CD4-positive, alpha-beta T cell (primary cell): Measurements from ENCODE around the gene SUMO4. TPM values are rescaled to one million over a fixed set of nuclear protein-coding genes. Genes with fewer than 3 reads are reported as not detected.
"Not testable (repeated sequence)": the region's sequence is repeated elsewhere in the genome, so short reads cannot be mapped to it uniquely, and the experiment has no call there.

Source experiments
- ATAC-seq: fragments of 200-7000 bp; cut with Tn5 transposase; one replicate; pipeline ENCODE4 v1.10.0; 2022; ENCODE audit warnings: mild to moderate bottlenecking; ENCODE audit not compliant: poor library complexity
- CTCF ChIA-PET: fragments of 350-600 bp; sonication (Branson Sonifier 250); formaldehyde crosslinking; loops from one replicate; lab custom pipeline; 2021; ENCODE audit warnings: antibody characterized with exemption, inconsistent platforms; lab: Charles Lee
- POLR2A ChIA-PET: fragments of 350-600 bp; sonication (Branson Sonifier 250); formaldehyde crosslinking; loops from one replicate; lab custom pipeline; 2021; ENCODE audit warnings: antibody characterized with exemption, inconsistent platforms; lab: Charles Lee
- DNase-seq, 14 experiments: peaks; one replicate each; pipeline ENCODE4 v3.0.0-alpha.2; 2013 to 2020; ENCODE audit warnings: mixed read lengths in 2 of 14
- H3K27ac ChIP-seq, 2 donors: one replicate each; pipeline versions ENCODE4 v1.5.1 to v1.7.0; 2013; ENCODE audit warnings: low read length in 2 of 2, low read depth in 1 of 2, mild to moderate bottlenecking in 1 of 2
- H3K27me3 ChIP-seq, 2 experiments: 1 replicate in 1 of 2; 2 replicates in 1 of 2; pipeline versions ENCODE4 v1.6.1 to v1.7.0; 2013; ENCODE audit warnings: low read length in 2 of 2, control low read depth in 1 of 2, mild to moderate bottlenecking in 1 of 2, moderate library complexity in 1 of 2; ENCODE audit not compliant: insufficient read depth in 2 of 2, control insufficient read depth in 1 of 2
- H3K36me3 ChIP-seq: one replicate; pipeline ENCODE4 v1.6.1; 2013; ENCODE audit warnings: low read length, control low read depth; ENCODE audit not compliant: insufficient read depth
- H3K4me1 ChIP-seq: one replicate; pipeline ENCODE4 v1.6.1; 2013; ENCODE audit warnings: low read length, control low read depth; ENCODE audit not compliant: insufficient read depth
- H3K4me3 ChIP-seq: one replicate; pipeline ENCODE4 v1.5.1; 2013; ENCODE audit warnings: mild to moderate bottlenecking, low read length, moderate library complexity
- H3K9me3 ChIP-seq, 2 experiments: 1 replicate in 1 of 2; 2 replicates in 1 of 2; pipeline versions ENCODE4 v1.6.1 to v1.7.0; 2013; ENCODE audit warnings: low read length in 2 of 2, mild to moderate bottlenecking in 2 of 2, control low read depth in 1 of 2, moderate library complexity in 1 of 2; ENCODE audit not compliant: control insufficient read depth in 1 of 2, insufficient read depth in 1 of 2
- H3K27ac Mint-ChIP-seq: one replicate; pipeline ENCODE4 v1.8.0; 2020; ENCODE audit warnings: mixed read lengths
- H3K27me3 Mint-ChIP-seq: one replicate; pipeline ENCODE4 v1.8.0; 2021; ENCODE audit warnings: mixed read lengths
- H3K36me3 Mint-ChIP-seq: one replicate; pipeline ENCODE4 v1.8.0; 2021; ENCODE audit warnings: low read depth, mixed read lengths
- H3K4me1 Mint-ChIP-seq: one replicate; pipeline ENCODE4 v1.8.0; 2021; ENCODE audit warnings: low read depth, mixed read lengths
- H3K4me3 Mint-ChIP-seq: one replicate; pipeline ENCODE4 v1.8.0; 2020; ENCODE audit warnings: mild to moderate bottlenecking, mixed read lengths
- H3K9me3 Mint-ChIP-seq: one replicate; pipeline ENCODE4 v1.8.0; 2020; ENCODE audit warnings: mixed read lengths
- intact Hi-C, 2 experiments: fragments of 100-400 bp; cut with DNase I in 1 of 2; cut with micrococcal nuclease in 1 of 2; formaldehyde crosslinking; loops; one replicate each; pipeline versions ENCODE4 v1.15.1 to v1.9.0; 2023 to 2025; cut with DNase I, micrococcal nuclease
- total RNA-seq, 174 experiments: library from RNA in 2 of 174; stranded (reverse) in 2 of 174; gene quantifications; one replicate each; pipeline ENCODE4 v1.2.3 and lab custom pipeline; 2021 to 2026
- TF ChIP-seq, protein P1 (sequence below): fragments of 200-600 bp; IDR thresholded peaks from one replicate; pipeline ENCODE4 v1.8.0; 2022; ENCODE audit warnings: antibody characterized with exemption, mild to moderate bottlenecking

SUMO4 gene
- total RNA-seq, 2 experiments from 2014 or later, result 8.6 to 8.7 TPM

DNA sequence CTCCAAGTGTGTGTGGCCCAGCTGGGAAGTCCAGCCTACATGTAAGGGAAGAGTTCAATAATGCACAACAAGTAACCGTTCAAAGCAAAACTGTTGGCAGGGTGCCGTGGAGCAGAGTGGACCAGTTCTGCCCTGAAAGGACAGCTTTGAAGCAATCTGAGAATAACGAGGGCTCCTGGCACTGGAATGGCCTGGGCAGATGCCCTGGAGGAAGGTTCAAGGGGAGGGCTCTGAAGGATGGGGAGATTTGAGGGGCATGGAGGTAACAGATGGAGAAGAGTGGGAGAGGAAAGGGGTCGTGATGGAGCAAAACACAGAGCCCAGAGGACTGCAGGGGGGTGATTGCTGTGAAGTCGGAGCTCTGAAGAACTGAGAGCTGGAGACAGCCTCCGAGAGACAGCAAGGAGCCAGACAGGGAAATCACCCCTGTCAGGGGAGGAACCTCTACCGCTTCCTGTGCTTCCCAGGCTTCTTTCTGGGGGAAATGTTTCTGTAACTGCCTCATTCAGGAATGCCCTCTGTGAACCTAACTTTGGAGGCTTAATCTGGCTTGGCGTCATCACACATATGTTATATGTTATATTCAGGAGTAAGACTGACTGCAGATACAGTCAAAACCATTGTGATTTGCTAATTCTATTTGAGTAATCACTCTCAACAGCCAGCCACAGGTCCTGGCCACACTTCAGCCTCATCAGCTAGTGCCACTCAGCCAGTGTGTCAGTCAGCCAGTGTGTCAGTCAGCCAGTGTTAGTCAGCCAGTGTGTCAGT, 43.5 kb downstream of the SUMO4 start:
- CTCF ChIA-PET, result interaction anchor here (1.7 kb wide), 1 partner anchor 415 kb away, joined by 3 read pairs; no protein-coding TSS in a partner anchor
- H3K27ac ChIP-seq, result no peak overlapping the region
- H3K27me3 ChIP-seq, result no peaks in the 10 kb centered on the region
- Mint-ChIP-seq H3K9me3 (no peaks in the 10 kb centered on the region), H3K27me3 (no peaks in the 10 kb centered on the region), H3K4me1 (peaks cover 4% of the 10 kb centered on the region), H3K36me3 (peaks cover 8% of the 10 kb centered on the region), H3K4me3 (no peak overlapping the region), H3K27ac (no peak overlapping the region)
- ATAC-seq (no peak), DNase-seq (no peak)
- TF ChIP-seq, protein P1, sequence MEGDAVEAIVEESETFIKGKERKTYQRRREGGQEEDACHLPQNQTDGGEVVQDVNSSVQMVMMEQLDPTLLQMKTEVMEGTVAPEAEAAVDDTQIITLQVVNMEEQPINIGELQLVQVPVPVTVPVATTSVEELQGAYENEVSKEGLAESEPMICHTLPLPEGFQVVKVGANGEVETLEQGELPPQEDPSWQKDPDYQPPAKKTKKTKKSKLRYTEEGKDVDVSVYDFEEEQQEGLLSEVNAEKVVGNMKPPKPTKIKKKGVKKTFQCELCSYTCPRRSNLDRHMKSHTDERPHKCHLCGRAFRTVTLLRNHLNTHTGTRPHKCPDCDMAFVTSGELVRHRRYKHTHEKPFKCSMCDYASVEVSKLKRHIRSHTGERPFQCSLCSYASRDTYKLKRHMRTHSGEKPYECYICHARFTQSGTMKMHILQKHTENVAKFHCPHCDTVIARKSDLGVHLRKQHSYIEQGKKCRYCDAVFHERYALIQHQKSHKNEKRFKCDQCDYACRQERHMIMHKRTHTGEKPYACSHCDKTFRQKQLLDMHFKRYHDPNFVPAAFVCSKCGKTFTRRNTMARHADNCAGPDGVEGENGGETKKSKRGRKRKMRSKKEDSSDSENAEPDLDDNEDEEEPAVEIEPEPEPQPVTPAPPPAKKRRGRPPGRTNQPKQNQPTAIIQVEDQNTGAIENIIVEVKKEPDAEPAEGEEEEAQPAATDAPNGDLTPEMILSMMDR, result no peak
- H3K9me3 ChIP-seq, result no peaks in the 10 kb centered on the region
- H3K4me1 ChIP-seq, result no peaks in the 10 kb centered on the region
- no peak overlapping the region for H3K4me3 ChIP-seq
- H3K36me3 ChIP-seq, result no peaks in the 10 kb centered on the region
- intact Hi-C loops, result no loop called here
- POLR2A ChIA-PET, result interaction anchor here (0.8 kb wide), 1 partner anchor 239 kb away, joined by 3 read pairs; no protein-coding TSS in a partner anchor

DNA sequence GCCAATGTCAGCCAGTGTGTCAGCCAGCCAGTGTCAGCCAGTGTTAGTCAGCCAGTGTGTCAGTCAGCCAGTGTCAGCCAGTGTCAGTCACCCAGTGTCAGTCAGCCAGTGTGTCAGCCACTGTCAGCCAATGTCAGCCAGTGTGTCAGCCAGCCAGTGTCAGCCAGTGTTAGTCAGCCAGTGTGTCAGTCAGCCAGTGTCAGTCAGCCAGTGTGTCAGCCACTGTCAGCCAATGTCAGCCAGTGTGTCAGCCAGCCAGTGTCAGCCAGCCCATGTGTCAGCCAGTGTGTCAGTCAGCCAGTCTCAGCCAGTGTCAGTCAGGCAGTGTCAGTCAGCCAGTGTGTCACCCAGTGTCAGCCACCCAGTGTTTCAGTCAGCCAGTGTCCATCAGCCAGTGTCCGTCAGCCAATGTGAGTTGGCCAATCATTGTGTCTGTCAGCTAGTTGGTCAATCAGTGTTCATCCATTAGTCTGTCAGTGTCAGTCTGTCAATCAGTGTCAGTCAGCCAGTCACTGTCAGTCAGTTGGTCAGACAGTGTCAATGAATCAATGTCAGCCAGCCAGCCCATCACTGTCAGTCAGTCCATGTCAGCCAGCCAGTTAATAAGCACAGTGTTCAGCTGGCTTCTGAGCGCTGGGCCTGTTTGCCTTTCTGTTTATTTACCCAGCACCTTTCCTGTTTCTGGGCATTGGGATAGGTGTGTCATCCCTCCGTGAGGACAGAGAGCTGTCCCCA, 44.5 kb downstream of the SUMO4 start:
- H3K9me3 Mint-ChIP-seq, H3K27me3 ChIP-seq, H3K9me3 ChIP-seq, DNase-seq, H3K4me3 ChIP-seq, intact Hi-C loops, ATAC-seq, H3K36me3 ChIP-seq, H3K27ac Mint-ChIP-seq, H3K4me1 ChIP-seq, H3K4me3 Mint-ChIP-seq, H3K27me3 Mint-ChIP-seq, POLR2A ChIA-PET, H3K27ac ChIP-seq, H3K4me1 Mint-ChIP-seq: not testable (repeated sequence)
- CTCF ChIA-PET, result interaction anchor here (1.7 to 2.0 kb wide), 2 partner anchors 73 to 416 kb away, joined by 3 to 5 read pairs; no protein-coding TSS in a partner anchor
- peaks cover 11% of the 10 kb centered on the region for H3K36me3 Mint-ChIP-seq

- ChIA-PET CTCF (interaction anchor here (2.0 kb wide), 1 partner anchor 72 kb away, joined by 5 read pairs; no protein-coding TSS in a partner anchor), POLR2A (interaction anchor here (0.5 kb wide), 1 partner anchor 126 kb away, joined by 3 read pairs; no protein-coding TSS in a partner anchor)
- no peaks in the 10 kb centered on the region for H3K27me3 Mint-ChIP-seq
- ATAC-seq (no peak), DNase-seq (peak in 1 of 14 experiments; percentile 49)
- Histone ChIP-seq H3K4me1 (no peaks in the 10 kb centered on the region), H3K27me3 (no peaks in the 10 kb centered on the region), H3K9me3 (no peaks in the 10 kb centered on the region), H3K27ac (no peak overlapping the region), H3K4me3 (no peak overlapping the region), H3K36me3 (peaks cover 5% of the 10 kb centered on the region)
- H3K4me3 Mint-ChIP-seq, result no peak overlapping the region
- no peaks in the 10 kb centered on the region for H3K4me1 Mint-ChIP-seq
- TF ChIP-seq, protein P1, result no peak
- intact Hi-C loops, result no loop called here
- H3K9me3 Mint-ChIP-seq, result no peaks in the 10 kb centered on the region
- H3K27ac Mint-ChIP-seq, result no peak overlapping the region
- peaks cover 16% of the 10 kb centered on the region for H3K36me3 Mint-ChIP-seq
Measured at GRCh38 chr6:149445095-149445466, 45.0 kb downstream of the SUMO4 start.
